HepG2 (cell line): Measurements from ENCODE around the gene SLC34A3. TPM values are rescaled to one million over a fixed set of nuclear protein-coding genes. Genes with fewer than 3 reads are reported as not detected.
A peak's percentile ranks its signal among the peaks of the same experiment; 100 is the strongest.

Source experiments
- AGO2 ChIP-seq: fragments of 200-400 bp; formaldehyde crosslinking; optimal IDR thresholded peaks from 2 replicates; pipeline ENCODE3; 2017; ENCODE audit warnings: mild to moderate bottlenecking, low read depth, low read length, moderate library complexity
- ATF7-NPFF ChIP-seq: sonication (generic); formaldehyde crosslinking; IDR thresholded peaks from 2 replicates; pipeline ENCODE4 v1.8.1; 2023; ENCODE audit warnings: mild to moderate bottlenecking, low read depth, missing genetic modification reagents, moderate library complexity
- GLI4 ChIP-seq: sonication (generic); formaldehyde crosslinking; IDR thresholded peaks from 2 replicates; pipeline ENCODE4 v1.5.1; 2020; ENCODE audit warnings: missing genetic modification reagents, mild to moderate bottlenecking, moderate library complexity, borderline replicate concordance
- HIC2 ChIP-seq: sonication (generic); formaldehyde crosslinking; IDR thresholded peaks from 2 replicates; pipeline ENCODE4 v1.9.0; 2022; ENCODE audit warnings: low read depth, missing genetic modification reagents
- HMG20A ChIP-seq: IDR thresholded peaks from 2 replicates; pipeline ENCODE4 v1.6.1; 2016; ENCODE audit warnings: borderline replicate concordance
- IKZF4 ChIP-seq: sonication (generic); formaldehyde crosslinking; IDR thresholded peaks from 2 replicates; pipeline ENCODE4 v1.5.1; 2020; ENCODE audit warnings: borderline replicate concordance, mild to moderate bottlenecking, low read depth, missing genetic modification reagents; ENCODE audit errors: not compliant biosample characterization
- KLF12 ChIP-seq: sonication (generic); formaldehyde crosslinking; IDR thresholded peaks from 2 replicates; pipeline ENCODE4 v1.4.0; 2020; ENCODE audit warnings: missing genetic modification reagents, borderline replicate concordance
- NFE2L2 ChIP-seq: fragments of 150-350 bp; IDR thresholded peaks from 2 replicates; pipeline ENCODE4 v1.6.1; 2014; ENCODE audit warnings: low read length
- POLR2G ChIP-seq: fragments of 200-400 bp; formaldehyde crosslinking; IDR thresholded peaks from 2 replicates; pipeline ENCODE4 v1.6.1; 2018; ENCODE audit warnings: mild to moderate bottlenecking, low read depth, low read length, moderate library complexity
- RAD21 ChIP-seq: fragments of 450-650 bp; formaldehyde crosslinking; IDR thresholded peaks from 2 replicates; pipeline ENCODE4 v1.5.0; 2020; ENCODE audit warnings: mild to moderate bottlenecking
- SOX6 ChIP-seq, 2 experiments: fragments of 450-650 bp in 1 of 2; sonication (generic) in 1 of 2; formaldehyde crosslinking in 1 of 2; IDR thresholded peaks; 2 replicates each; pipeline versions ENCODE4 v1.4.0 to v1.6.1; 2017 to 2020; ENCODE audit warnings: antibody characterized with exemption in 1 of 2, mild to moderate bottlenecking in 1 of 2, missing genetic modification reagents in 1 of 2
- TP53 ChIP-seq: sonication (generic); formaldehyde crosslinking; conservative IDR thresholded peaks from 2 replicates; pipeline ENCODE4 v1.4.0; 2020; ENCODE audit warnings: missing genetic modification reagents
- XRCC5 ChIP-seq: fragments of 200-400 bp; formaldehyde crosslinking; optimal IDR thresholded peaks from 2 replicates; pipeline ENCODE3; 2017; ENCODE audit warnings: mild to moderate bottlenecking, low read length
- ZFAT ChIP-seq: sonication (generic); formaldehyde crosslinking; conservative IDR thresholded peaks from 2 replicates; pipeline ENCODE4 v1.8.1; 2023; ENCODE audit warnings: missing genetic modification reagents, inconsistent platforms
- ZFP90 ChIP-seq: sonication (generic); formaldehyde crosslinking; IDR thresholded peaks from 2 replicates; pipeline ENCODE4 v1.8.0; 2022; ENCODE audit warnings: missing genetic modification reagents, mild to moderate bottlenecking, inconsistent platforms, borderline replicate concordance
- ZNF281 ChIP-seq: sonication (generic); formaldehyde crosslinking; IDR thresholded peaks from 2 replicates; pipeline ENCODE4 v1.4.0; 2020; ENCODE audit warnings: missing genetic modification reagents, borderline replicate concordance
- polyA plus RNA-seq, 8 experiments: library from polyadenylated mRNA; depleted of rRNA in 3 of 8; stranded (reverse) in 7 of 8; unstranded in 1 of 8; fragments of >200 nt; fragmentation: Illumina TruSeq in 4 of 8; extraction: Trizol in 4 of 8; gene quantifications; 2 replicates each; pipeline versions ENCODE4 v1.2.1 to v1.2.3, GENCODE V29; 2011 to 2016; ENCODE audit warnings: low read depth in 4 of 8, missing spikeins in 1 of 8, mixed read lengths in 1 of 8; ENCODE audit not compliant: insufficient read depth in 1 of 8
- total RNA-seq, 5 experiments: library from RNA; depleted of rRNA; stranded (reverse); fragments of >200 nt; fragmentation: Illumina TruSeq; extraction: Trizol; gene quantifications; 2 replicates each; pipeline ENCODE4 v1.2.3, GENCODE V29; 2016; ENCODE audit warnings: low read depth in 1 of 5
- TF ChIP-seq, protein P1 (sequence below): sonication (generic); formaldehyde crosslinking; IDR thresholded peaks from 2 replicates; pipeline ENCODE4 v1.4.0; 2020; ENCODE audit warnings: missing genetic modification reagents

The SLC34A3 gene
- total and polyA plus RNA-seq, 2 of the 13 experiments (the other 11 are each of a cell fraction or from before 2014, with no cell fraction given) = 0.07 to 1.0 TPM

GRCh38 chr9:137198902-137199283, 31.8 kb upstream of the SLC34A3 start (continued):
- TF ChIP-seq SOX6 (IDR thresholded peaks at IDR 0.05) (no peak), SOX6 (CRISPR knock-in tag; IDR thresholded peaks at IDR 0.05) (no peak), AGO2 (peak; percentile 48), TP53 (CRISPR knock-in tag) (0 out of 2 replicates have a peak, but pooled peaks have one; percentile 32), ZNF281 (CRISPR knock-in tag) (peak; percentile 40; the same call in 1 of the 2 replicates), HMG20A (CRISPR knock-in tag) (no peak), ZFAT (no peak), XRCC5 (peak; percentile 14), ZFP90 (CRISPR knock-in tag) (0 out of 2 replicates have a peak, but pooled peaks have one; percentile 38), RAD21 (CRISPR knock-in tag) (no peak), POLR2G (no peak), GLI4 (CRISPR knock-in tag) (no peak), ATF7-NPFF (CRISPR knock-in tag) (0 out of 2 replicates have a peak, but pooled peaks have one; percentile 15), IKZF4 (CRISPR knock-in tag) (peak; percentile 55), HIC2 (CRISPR knock-in tag) (0 out of 2 replicates have a peak, but pooled peaks have one; percentile 20), NFE2L2 (no peak), KLF12 (CRISPR knock-in tag) (peak; percentile 74; the same call in 1 of the 2 replicates)
- TF ChIP-seq, protein P1, sequence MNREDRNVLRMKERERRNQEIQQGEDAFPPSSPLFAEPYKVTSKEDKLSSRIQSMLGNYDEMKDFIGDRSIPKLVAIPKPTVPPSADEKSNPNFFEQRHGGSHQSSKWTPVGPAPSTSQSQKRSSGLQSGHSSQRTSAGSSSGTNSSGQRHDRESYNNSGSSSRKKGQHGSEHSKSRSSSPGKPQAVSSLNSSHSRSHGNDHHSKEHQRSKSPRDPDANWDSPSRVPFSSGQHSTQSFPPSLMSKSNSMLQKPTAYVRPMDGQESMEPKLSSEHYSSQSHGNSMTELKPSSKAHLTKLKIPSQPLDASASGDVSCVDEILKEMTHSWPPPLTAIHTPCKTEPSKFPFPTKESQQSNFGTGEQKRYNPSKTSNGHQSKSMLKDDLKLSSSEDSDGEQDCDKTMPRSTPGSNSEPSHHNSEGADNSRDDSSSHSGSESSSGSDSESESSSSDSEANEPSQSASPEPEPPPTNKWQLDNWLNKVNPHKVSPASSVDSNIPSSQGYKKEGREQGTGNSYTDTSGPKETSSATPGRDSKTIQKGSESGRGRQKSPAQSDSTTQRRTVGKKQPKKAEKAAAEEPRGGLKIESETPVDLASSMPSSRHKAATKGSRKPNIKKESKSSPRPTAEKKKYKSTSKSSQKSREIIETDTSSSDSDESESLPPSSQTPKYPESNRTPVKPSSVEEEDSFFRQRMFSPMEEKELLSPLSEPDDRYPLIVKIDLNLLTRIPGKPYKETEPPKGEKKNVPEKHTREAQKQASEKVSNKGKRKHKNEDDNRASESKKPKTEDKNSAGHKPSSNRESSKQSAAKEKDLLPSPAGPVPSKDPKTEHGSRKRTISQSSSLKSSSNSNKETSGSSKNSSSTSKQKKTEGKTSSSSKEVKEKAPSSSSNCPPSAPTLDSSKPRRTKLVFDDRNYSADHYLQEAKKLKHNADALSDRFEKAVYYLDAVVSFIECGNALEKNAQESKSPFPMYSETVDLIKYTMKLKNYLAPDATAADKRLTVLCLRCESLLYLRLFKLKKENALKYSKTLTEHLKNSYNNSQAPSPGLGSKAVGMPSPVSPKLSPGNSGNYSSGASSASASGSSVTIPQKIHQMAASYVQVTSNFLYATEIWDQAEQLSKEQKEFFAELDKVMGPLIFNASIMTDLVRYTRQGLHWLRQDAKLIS (CRISPR knock-in tag) = no peak
